Measurements from ENCODE around the gene ASCC2.

The ASCC2 gene

GRCh38 chr22:29816128-29816527 is 21.9 kb downstream of the ASCC2 start:
- Mint-ChIP-seq H3K27ac (no peak overlapping the region), H3K9me3 (no peaks in the 10 kb centered on the region), H3K4me3 (no peak overlapping the region), H3K27me3 (no peaks in the 10 kb centered on the region), H3K36me3 (peaks cover 83% of the 10 kb centered on the region), H3K4me1 (peaks cover 4% of the 10 kb centered on the region)
- ATAC-seq, result no peak

- peaks cover 83% of the 10 kb centered on the region for H3K36me3 Mint-ChIP-seq
- H3K4me1 Mint-ChIP-seq, result no peaks in the 10 kb centered on the region
- H3K27ac Mint-ChIP-seq, result no peak overlapping the region
- no peaks in the 10 kb centered on the region for H3K9me3 Mint-ChIP-seq
- no peaks in the 10 kb centered on the region for H3K27me3 Mint-ChIP-seq
- no peak for ATAC-seq
- H3K4me3 Mint-ChIP-seq, result no peak overlapping the region
These were observed 22.5 kb downstream of the ASCC2 start for GRCh38 chr22:29815580-29815979.

- ATAC-seq, result no peak
- H3K36me3 Mint-ChIP-seq, result peaks cover 81% of the 10 kb centered on the region
- H3K9me3 Mint-ChIP-seq, result no peaks in the 10 kb centered on the region
- H3K27me3 Mint-ChIP-seq, result no peaks in the 10 kb centered on the region
- H3K4me3 Mint-ChIP-seq, result no peak overlapping the region
- H3K27ac Mint-ChIP-seq, result no peak overlapping the region
- H3K4me1 Mint-ChIP-seq, result no peaks in the 10 kb centered on the region
These were observed 24.1 kb downstream of the ASCC2 start for GRCh38 chr22:29814003-29814402.

GRCh38 chr22:29813563-29813962 is 24.5 kb downstream of the ASCC2 start:
- Mint-ChIP-seq H3K36me3 (peaks cover 77% of the 10 kb centered on the region), H3K4me1 (no peaks in the 10 kb centered on the region), H3K4me3 (no peak overlapping the region), H3K9me3 (no peaks in the 10 kb centered on the region), H3K27ac (no peak overlapping the region), H3K27me3 (no peaks in the 10 kb centered on the region)
- ATAC-seq, result no peak

GRCh38 chr22:29813126-29813525 is 24.9 kb downstream of the ASCC2 start:
- ATAC-seq, result no peak
- H3K36me3 Mint-ChIP-seq, result peaks cover 76% of the 10 kb centered on the region

GRCh38 chr22:29811377-29811776 is 26.7 kb downstream of the ASCC2 start:
- H3K4me1 Mint-ChIP-seq, result no peaks in the 10 kb centered on the region
- no peaks in the 10 kb centered on the region for H3K9me3 Mint-ChIP-seq
- H3K36me3 Mint-ChIP-seq, result peaks cover 81% of the 10 kb centered on the region
- no peaks in the 10 kb centered on the region for H3K27me3 Mint-ChIP-seq
- ATAC-seq, result no peak
- H3K27ac Mint-ChIP-seq, result no peak overlapping the region
- no peak overlapping the region for H3K4me3 Mint-ChIP-seq

More at GRCh38 chr22:29813126-29813525, 24.9 kb downstream of the ASCC2 start:
- Mint-ChIP-seq H3K4me3 (no peak overlapping the region), H3K4me1 (no peaks in the 10 kb centered on the region), H3K27ac (no peak overlapping the region), H3K27me3 (no peaks in the 10 kb centered on the region), H3K9me3 (no peaks in the 10 kb centered on the region)

GRCh38 chr22:29810216-29810615 is 27.9 kb downstream of the ASCC2 start:
- no peak for ATAC-seq
- H3K27ac Mint-ChIP-seq, result no peak overlapping the region
- no peaks in the 10 kb centered on the region for H3K9me3 Mint-ChIP-seq
- no peak overlapping the region for H3K4me3 Mint-ChIP-seq
- no peaks in the 10 kb centered on the region for H3K27me3 Mint-ChIP-seq
- H3K36me3 Mint-ChIP-seq, result peaks cover 84% of the 10 kb centered on the region
- H3K4me1 Mint-ChIP-seq, result no peaks in the 10 kb centered on the region

- Mint-ChIP-seq H3K27ac (no peak overlapping the region), H3K9me3 (no peaks in the 10 kb centered on the region), H3K4me1 (no peaks in the 10 kb centered on the region), H3K36me3 (peaks cover 75% of the 10 kb centered on the region), H3K27me3 (no peaks in the 10 kb centered on the region), H3K4me3 (no peak overlapping the region)
- ATAC-seq, result no peak
These were observed 31.9 kb downstream of the ASCC2 start for GRCh38 chr22:29806196-29806595.

- Mint-ChIP-seq H3K4me1 (peaks cover 1% of the 10 kb centered on the region), H3K27me3 (no peaks in the 10 kb centered on the region), H3K36me3 (peaks cover 80% of the 10 kb centered on the region), H3K4me3 (no peak overlapping the region), H3K27ac (no peak overlapping the region), H3K9me3 (no peaks in the 10 kb centered on the region)
- ATAC-seq, result no peak
These were observed 33.1 kb downstream of the ASCC2 start for GRCh38 chr22:29804985-29805384.

- no peaks in the 10 kb centered on the region for H3K27me3 Mint-ChIP-seq
- peaks cover 77% of the 10 kb centered on the region for H3K36me3 Mint-ChIP-seq
- ATAC-seq, result no peak
- no peak overlapping the region for H3K27ac Mint-ChIP-seq
- peaks cover 18% of the 10 kb centered on the region for H3K4me1 Mint-ChIP-seq
- no peaks in the 10 kb centered on the region for H3K9me3 Mint-ChIP-seq
- no peak overlapping the region for H3K4me3 Mint-ChIP-seq
These were observed 34.9 kb downstream of the ASCC2 start for GRCh38 chr22:29803190-29803589.

GRCh38 chr22:29801796-29802195 is 36.3 kb downstream of the ASCC2 start:
- peaks cover 32% of the 10 kb centered on the region for H3K4me1 Mint-ChIP-seq
- no peak for ATAC-seq
- peaks cover 63% of the 10 kb centered on the region for H3K36me3 Mint-ChIP-seq
- no peak overlapping the region for H3K4me3 Mint-ChIP-seq
- no peaks in the 10 kb centered on the region for H3K27me3 Mint-ChIP-seq
- no peaks in the 10 kb centered on the region for H3K9me3 Mint-ChIP-seq
- H3K27ac Mint-ChIP-seq, result no peak overlapping the region

GRCh38 chr22:29801153-29801552 is 36.9 kb downstream of the ASCC2 start:
- H3K36me3 Mint-ChIP-seq, result peaks cover 61% of the 10 kb centered on the region
- no peak overlapping the region for H3K4me3 Mint-ChIP-seq
- no peak for ATAC-seq
- peaks cover 38% of the 10 kb centered on the region for H3K4me1 Mint-ChIP-seq
- H3K27me3 Mint-ChIP-seq, result no peaks in the 10 kb centered on the region
- H3K9me3 Mint-ChIP-seq, result no peaks in the 10 kb centered on the region
- no peak overlapping the region for H3K27ac Mint-ChIP-seq

- Mint-ChIP-seq H3K9me3 (no peaks in the 10 kb centered on the region), H3K27me3 (no peaks in the 10 kb centered on the region), H3K36me3 (peaks cover 52% of the 10 kb centered on the region), H3K4me3 (no peak overlapping the region), H3K4me1 (peaks cover 39% of the 10 kb centered on the region), H3K27ac (no peak overlapping the region)
- ATAC-seq, result no peak
These were observed 38.8 kb downstream of the ASCC2 start for GRCh38 chr22:29799217-29799680.

GRCh38 chr22:29798801-29799200 is 39.3 kb downstream of the ASCC2 start:
- H3K4me3 Mint-ChIP-seq, result no peak overlapping the region

GRCh38 chr22:29798318-29798717 is 39.8 kb downstream of the ASCC2 start:
- Mint-ChIP-seq H3K27me3 (no peaks in the 10 kb centered on the region), H3K4me1 (peaks cover 39% of the 10 kb centered on the region), H3K36me3 (peaks cover 43% of the 10 kb centered on the region), H3K9me3 (no peaks in the 10 kb centered on the region), H3K27ac (peak overlapping the region; percentile 9), H3K4me3 (no peak overlapping the region)
- peak; percentile 86 for ATAC-seq

More at GRCh38 chr22:29798801-29799200, 39.3 kb downstream of the ASCC2 start:
- Mint-ChIP-seq H3K4me1 (peaks cover 39% of the 10 kb centered on the region), H3K36me3 (peaks cover 48% of the 10 kb centered on the region), H3K9me3 (no peaks in the 10 kb centered on the region), H3K27me3 (no peaks in the 10 kb centered on the region), H3K27ac (peak overlapping the region; percentile 9)
- no peak for ATAC-seq

GRCh38 chr22:29797351-29797750 is 40.7 kb downstream of the ASCC2 start:
- peaks cover 52% of the 10 kb centered on the region for H3K36me3 Mint-ChIP-seq
- H3K27ac Mint-ChIP-seq, result peak overlapping the region; percentile 9

GRCh38 chr22:29795663-29796062 is 42.4 kb downstream of the ASCC2 start:
- Mint-ChIP-seq H3K9me3 (no peaks in the 10 kb centered on the region), H3K4me3 (no peak overlapping the region), H3K27ac (no peak overlapping the region), H3K36me3 (peaks cover 53% of the 10 kb centered on the region), H3K27me3 (no peaks in the 10 kb centered on the region), H3K4me1 (peaks cover 39% of the 10 kb centered on the region)
- no peak for ATAC-seq

More at GRCh38 chr22:29797351-29797750, 40.7 kb downstream of the ASCC2 start:
- Mint-ChIP-seq H3K9me3 (no peaks in the 10 kb centered on the region), H3K4me1 (peaks cover 39% of the 10 kb centered on the region), H3K27me3 (no peaks in the 10 kb centered on the region), H3K4me3 (no peak overlapping the region)
- ATAC-seq, result peak; percentile 94

Measured in stimulated activated memory B cell treated with anti-CD40 and anti-IgM and Interleukin-4, amounts not matched to agents 10 μg/mL and 1 μg/mL and 100 μg/mL, for 72 hours (primary cell).